Ishikawa (cell line): ENCODE measurements around the gene HSPA2.

Experiments
- CEBPB ChIP-seq: IDR thresholded peaks from 2 replicates; pipeline ENCODE4 v1.6.1; 2012
- CREB1 ChIP-seq: IDR thresholded peaks from 2 replicates; pipeline ENCODE4 v1.6.1; 2012; ENCODE audit warnings: low read depth
- EGR1 ChIP-seq: IDR thresholded peaks from 2 replicates; pipeline ENCODE4 v1.6.1; 2012
- EP300 ChIP-seq: IDR thresholded peaks from 2 replicates; pipeline ENCODE4 v1.6.1; 2012; ENCODE audit warnings: borderline replicate concordance
- NFIC ChIP-seq: IDR thresholded peaks from 2 replicates; pipeline ENCODE4 v1.6.1; 2012
- TAF1 ChIP-seq: IDR thresholded peaks from 2 replicates; pipeline ENCODE4 v1.6.1; 2012; ENCODE audit warnings: low read depth, mild to moderate bottlenecking
- TEAD4 ChIP-seq: IDR thresholded peaks from 2 replicates; pipeline ENCODE4 v1.6.1; 2012
- YY1 ChIP-seq: IDR thresholded peaks from 2 replicates; pipeline ENCODE4 v1.6.1; 2012; ENCODE audit warnings: low read depth
- ZBTB7A ChIP-seq: IDR thresholded peaks from 2 replicates; pipeline ENCODE4 v1.6.1; 2012; ENCODE audit warnings: low read depth
- TF ChIP-seq, protein P1 (sequence below): IDR thresholded peaks from 2 replicates; pipeline ENCODE4 v1.6.1; 2012
- TF ChIP-seq, protein P2 (sequence below): IDR thresholded peaks from 2 replicates; pipeline ENCODE4 v1.6.1; 2012; ENCODE audit warnings: low read depth, mild to moderate bottlenecking
- TF ChIP-seq, protein P3 (sequence below): IDR thresholded peaks from 2 replicates; pipeline ENCODE4 v1.6.1; 2012

DNA sequence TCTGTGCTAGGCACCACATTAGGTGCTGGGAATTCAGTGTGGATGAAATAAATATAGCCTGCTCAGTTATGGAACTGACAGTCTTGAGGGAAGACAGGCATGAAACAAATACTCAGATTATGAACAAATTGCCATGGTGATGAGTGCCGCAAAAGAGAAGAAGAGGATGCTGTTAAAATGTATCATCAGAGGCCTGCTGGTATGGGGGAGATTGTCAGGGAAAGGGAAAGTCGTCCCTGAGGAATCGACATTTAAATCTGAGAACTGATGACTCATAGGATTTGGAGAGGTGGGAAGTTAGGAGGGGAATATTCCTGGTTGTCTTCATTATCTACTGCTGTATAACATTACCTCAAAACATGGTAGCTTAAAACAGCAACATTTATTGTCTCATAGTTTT, 51.3 kb downstream of the HSPA2 start:
- no peak for TF ChIP-seq CREB1
- TF ChIP-seq EP300 = no peak
- TF ChIP-seq, protein P1, sequence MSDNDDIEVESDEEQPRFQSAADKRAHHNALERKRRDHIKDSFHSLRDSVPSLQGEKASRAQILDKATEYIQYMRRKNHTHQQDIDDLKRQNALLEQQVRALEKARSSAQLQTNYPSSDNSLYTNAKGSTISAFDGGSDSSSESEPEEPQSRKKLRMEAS = no peak
- TF ChIP-seq, protein P2, sequence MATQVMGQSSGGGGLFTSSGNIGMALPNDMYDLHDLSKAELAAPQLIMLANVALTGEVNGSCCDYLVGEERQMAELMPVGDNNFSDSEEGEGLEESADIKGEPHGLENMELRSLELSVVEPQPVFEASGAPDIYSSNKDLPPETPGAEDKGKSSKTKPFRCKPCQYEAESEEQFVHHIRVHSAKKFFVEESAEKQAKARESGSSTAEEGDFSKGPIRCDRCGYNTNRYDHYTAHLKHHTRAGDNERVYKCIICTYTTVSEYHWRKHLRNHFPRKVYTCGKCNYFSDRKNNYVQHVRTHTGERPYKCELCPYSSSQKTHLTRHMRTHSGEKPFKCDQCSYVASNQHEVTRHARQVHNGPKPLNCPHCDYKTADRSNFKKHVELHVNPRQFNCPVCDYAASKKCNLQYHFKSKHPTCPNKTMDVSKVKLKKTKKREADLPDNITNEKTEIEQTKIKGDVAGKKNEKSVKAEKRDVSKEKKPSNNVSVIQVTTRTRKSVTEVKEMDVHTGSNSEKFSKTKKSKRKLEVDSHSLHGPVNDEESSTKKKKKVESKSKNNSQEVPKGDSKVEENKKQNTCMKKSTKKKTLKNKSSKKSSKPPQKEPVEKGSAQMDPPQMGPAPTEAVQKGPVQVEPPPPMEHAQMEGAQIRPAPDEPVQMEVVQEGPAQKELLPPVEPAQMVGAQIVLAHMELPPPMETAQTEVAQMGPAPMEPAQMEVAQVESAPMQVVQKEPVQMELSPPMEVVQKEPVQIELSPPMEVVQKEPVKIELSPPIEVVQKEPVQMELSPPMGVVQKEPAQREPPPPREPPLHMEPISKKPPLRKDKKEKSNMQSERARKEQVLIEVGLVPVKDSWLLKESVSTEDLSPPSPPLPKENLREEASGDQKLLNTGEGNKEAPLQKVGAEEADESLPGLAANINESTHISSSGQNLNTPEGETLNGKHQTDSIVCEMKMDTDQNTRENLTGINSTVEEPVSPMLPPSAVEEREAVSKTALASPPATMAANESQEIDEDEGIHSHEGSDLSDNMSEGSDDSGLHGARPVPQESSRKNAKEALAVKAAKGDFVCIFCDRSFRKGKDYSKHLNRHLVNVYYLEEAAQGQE = no peak
- no peak for TF ChIP-seq YY1
- TF ChIP-seq TAF1 = no peak
- TF ChIP-seq EGR1 = no peak
- TF ChIP-seq TEAD4 = no peak
- no peak for TF ChIP-seq ZBTB7A
- TF ChIP-seq CEBPB = no peak
- TF ChIP-seq, protein P3, sequence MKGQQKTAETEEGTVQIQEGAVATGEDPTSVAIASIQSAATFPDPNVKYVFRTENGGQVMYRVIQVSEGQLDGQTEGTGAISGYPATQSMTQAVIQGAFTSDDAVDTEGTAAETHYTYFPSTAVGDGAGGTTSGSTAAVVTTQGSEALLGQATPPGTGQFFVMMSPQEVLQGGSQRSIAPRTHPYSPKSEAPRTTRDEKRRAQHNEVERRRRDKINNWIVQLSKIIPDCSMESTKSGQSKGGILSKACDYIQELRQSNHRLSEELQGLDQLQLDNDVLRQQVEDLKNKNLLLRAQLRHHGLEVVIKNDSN = no peak
- TF ChIP-seq NFIC = no peak
